ENCODE data around the gene GPR107.

Gene GPR107

DNA sequence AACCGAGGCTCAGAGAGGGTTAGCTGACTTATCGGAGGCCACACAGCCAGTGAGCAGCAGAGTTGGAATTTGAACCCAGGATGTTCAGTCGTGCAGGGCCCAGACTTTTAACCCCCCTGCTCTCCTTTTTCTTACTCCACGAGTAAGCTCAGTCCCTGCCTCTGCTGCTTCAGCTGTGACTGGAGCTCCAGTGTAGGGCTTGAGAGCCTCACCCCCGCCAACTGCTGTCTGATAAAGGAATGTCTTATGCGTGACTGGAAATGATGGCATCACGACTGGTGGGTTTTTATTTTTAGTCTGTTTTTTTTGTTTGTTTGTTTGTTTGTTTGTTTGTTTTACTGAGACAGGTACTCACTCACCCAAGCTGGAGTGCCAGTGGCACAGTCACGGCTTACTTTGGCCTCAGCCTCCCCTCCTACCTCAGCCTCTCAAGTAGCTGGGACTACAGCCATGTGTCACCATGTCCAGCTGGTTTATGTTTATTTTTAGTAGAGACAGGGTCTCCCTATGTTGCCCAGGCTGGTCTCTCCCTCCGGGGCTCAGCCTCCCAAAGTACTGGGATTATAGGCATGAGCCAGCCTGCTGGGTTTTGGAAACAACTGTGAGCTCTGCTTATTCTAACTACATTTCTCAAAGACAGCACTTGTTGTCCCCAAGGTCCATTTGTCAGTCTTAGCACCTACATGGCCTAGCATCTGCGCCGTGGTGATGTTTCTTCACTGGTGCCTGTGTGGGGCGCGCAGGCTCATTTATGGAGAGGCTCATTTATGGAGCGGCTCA lies 66.0 kb downstream of the GPR107 start:
- in situ Hi-C loops (cut with HindIII; ENCODE audit: low pct_ligation_motif_present, low pct_unique_long_range_greater_than_20kb, low sequenced_read_pairs) = no loop called here
- no peak for DNase-seq

DNA sequence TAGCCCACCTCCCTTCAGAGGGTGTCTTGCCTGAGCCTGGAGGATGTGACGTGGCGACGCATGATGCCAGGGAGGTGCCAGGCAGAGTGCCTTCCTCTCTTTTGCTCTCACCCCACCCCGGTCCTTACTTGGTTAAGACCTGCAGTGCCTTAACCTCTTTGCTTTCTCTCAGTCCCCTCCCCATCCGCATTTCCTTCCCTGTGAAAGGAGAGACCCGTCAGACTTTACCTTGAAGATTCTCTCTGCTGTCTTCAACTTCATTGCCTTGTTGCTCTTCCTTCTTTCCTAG lies 66.5 kb downstream of the GPR107 start:
- in situ Hi-C loops (cut with HindIII; ENCODE audit: low pct_ligation_motif_present, low pct_unique_long_range_greater_than_20kb, low sequenced_read_pairs) = no loop called here
- DNase-seq = no peak

DNA sequence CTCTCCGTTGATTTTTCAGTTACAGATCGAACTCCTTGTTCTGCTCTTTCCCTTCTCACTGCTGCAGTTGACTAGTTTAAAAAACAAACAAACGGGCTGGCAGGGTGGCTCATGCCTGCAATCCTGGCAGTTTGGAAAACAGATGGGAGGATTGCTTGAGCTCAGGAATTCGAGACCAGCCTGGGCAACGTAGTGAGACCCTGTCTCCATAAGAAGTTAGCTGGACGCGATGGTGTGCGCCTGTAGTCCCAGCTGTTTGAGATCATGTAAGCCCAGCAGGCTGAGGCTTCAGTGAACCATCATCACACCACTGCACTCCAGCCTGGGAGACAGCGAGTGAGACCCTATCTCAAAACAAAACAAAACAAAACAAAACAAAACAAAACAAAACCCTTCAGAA lies 67.1 kb downstream of the GPR107 start:
- no peak for DNase-seq
- in situ Hi-C loops (cut with HindIII; ENCODE audit: low pct_ligation_motif_present, low pct_unique_long_range_greater_than_20kb, low sequenced_read_pairs) = no loop called here

DNA sequence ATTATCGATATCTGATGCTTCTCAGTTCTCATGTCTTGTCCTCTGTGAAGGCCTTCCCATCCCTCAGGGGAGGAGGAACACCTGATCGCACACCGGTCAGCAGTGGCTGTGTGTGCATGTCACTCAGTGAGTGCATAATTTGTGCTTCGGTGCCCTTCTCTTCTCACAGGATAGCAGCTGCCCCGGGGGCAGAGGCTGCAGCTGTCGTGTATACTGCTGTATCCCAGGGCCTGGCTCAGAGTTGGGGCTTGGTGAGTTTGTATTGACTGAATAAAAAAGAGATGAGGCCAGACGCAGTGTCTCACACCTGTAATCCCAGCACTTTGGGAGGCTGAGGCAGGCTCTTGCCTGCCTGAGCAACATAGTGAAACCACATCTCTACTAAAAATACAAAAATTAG lies 68.8 kb downstream of the GPR107 start:
- DNase-seq = no peak
- in situ Hi-C loops (cut with HindIII; ENCODE audit: low pct_ligation_motif_present, low pct_unique_long_range_greater_than_20kb, low sequenced_read_pairs) = no loop called here

DNA sequence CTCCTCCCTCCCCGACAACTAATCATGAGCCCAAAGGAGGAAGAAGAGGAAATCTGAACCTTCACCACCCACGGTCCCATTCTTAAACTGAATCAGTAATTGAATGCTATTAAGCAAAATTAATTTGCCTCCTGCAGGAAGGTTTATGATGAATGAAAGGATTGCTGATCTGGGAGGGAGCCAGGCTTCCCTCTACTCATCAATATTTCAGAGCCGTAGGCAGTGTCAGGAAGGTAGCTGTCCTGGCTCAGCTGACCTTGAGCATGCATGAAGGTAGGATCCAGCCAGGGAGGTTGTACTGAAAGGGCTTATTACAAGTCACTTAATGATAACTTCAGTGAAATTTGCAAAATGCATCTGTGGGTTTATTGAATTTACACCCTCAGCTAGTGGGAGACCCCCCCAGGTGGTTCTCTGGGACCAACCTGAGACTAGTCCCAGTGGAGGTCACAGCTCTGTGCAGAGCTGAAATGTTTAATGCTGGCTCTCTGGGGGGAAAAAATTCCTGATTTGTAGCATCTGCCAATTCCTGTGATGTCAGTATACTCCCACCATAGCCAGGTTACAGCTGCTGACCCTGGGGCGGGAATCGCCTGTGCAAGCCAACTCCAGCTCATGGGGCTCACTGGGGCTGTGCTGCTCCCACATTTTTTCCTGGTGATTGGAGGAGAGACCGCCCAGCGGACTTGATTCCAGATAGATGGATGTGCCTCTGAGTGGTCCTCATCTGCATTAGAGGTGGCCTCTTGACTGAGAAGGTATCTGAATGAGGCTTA lies 70.6 kb downstream of the GPR107 start:
- DNase-seq = no peak
- in situ Hi-C loops (cut with HindIII; ENCODE audit: low pct_ligation_motif_present, low pct_unique_long_range_greater_than_20kb, low sequenced_read_pairs) = no loop called here

DNA sequence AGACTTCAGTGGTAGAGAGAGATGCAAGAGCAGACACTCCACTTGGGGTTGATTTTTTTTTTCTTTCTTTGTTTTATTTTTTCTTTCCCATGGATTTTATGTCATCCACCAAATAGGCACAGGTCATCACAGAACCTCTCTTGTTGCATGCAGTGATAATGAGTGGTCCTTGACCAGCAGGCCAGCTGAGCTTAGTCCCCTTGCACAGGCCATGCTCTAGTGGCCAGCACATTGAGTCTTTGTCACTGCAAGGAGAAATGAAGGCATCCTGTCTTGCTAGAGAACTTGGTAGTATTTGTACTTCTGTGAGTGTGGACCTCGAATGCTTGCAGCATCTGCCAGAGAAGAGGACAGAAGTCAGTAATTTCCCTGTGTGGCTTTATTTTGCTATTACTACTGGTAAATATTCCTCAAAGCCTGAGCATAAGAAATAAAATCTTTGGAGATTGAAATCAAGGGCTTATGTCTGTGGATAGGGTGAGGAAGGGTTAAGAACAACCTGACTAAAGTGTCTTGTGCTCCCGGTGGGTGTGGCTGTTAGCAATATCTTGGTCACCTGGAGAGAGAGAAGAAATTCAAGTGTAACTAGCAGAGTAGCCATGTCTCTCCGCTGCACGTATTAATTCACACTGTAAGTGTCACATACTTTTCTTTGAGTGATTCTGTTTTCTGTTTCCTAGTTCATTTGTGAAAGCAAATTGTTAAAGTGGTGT lies 73.2 kb downstream of the GPR107 start:
- DNase-seq = no peak
- in situ Hi-C loops (cut with HindIII; ENCODE audit: low pct_ligation_motif_present, low pct_unique_long_range_greater_than_20kb, low sequenced_read_pairs) = no loop called here

DNA sequence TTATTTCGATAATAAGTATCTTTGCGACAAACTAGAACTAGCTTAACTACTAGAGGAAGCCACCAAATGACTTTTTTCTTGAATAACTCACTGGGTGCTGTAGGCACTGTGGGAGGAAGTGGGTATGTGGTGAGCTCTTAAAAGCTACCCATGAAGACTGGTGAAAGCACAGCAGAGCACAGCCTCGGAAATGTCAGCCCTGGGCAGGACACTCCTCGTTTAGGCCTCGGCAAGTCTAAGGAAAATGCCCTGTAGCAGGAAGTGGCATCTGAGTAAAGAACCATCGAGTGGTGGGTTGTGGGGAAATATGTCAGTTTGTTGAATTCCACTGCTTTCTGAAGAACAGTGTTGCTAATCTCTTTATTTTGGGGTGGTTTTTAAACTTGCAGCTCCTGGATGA lies 74.5 kb downstream of the GPR107 start:
- in situ Hi-C loops (cut with HindIII; ENCODE audit: low pct_ligation_motif_present, low pct_unique_long_range_greater_than_20kb, low sequenced_read_pairs) = no loop called here
- DNase-seq = peak; percentile 2

DNA sequence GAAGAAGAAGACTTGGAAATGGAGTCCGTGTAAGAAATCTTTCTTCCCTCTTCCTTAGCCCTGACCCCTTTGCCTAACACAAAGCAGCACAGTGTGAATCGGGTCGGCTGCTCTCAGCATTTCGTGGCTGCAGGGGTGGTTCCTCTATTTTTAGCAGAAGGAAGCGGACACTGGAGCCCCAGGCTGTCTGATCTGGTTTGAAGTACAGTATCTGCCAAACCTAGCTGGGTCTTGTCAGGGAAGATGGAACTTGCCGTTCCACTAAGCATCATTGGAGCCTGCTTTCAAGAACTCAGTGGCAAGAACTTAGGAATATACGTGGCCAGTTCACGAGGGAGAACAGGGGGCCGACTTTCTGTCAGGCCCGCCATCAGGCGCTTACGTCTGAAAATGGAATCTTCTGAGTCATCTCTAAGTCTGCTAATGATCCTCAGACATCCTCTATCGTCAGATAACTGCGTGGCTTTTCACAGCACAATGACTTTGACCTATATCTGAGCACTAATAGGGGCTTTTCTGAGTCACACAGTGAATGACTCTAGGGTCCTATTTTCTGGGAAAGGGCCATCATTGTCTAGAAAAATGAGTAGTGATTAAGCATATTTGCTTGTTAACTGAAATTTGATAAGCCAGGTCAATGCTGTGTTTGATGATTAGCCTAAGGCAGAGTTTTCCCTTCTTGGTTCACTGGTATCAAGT lies 75.2 kb downstream of the GPR107 start:
- peak; percentile 75 for DNase-seq
- in situ Hi-C loops (cut with HindIII; ENCODE audit: low pct_ligation_motif_present, low pct_unique_long_range_greater_than_20kb, low sequenced_read_pairs) = no loop called here

DNA sequence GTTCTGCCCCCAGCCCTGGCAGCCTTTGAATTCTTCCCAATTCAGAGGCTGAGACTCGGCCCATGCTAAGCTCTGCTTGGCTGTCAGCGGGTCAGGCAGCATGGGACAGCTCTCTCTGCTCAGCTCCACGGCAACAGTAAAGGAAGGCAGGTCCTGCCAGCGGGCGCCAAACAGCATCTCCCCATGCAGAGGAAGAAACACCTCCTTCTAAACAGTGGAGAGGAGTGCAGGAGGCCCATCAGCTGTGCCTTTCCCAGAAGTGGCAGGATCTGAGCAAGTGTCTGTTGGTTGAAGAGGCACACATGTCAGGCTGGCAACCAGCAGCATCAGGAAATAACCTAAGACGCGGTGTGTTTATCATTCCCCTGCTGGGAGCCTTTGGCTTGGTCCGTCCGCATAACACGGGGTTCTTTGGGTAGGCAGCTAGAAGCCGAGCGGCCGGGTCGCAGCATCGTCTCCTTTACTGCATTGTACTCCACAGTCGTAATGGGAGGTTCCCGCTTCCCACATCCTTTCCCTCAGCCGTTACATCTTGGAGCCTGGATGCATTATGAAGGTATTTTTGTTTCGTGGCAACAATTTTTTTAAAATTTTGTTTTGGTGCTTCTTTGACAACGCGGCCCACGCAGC lies 75.8 kb downstream of the GPR107 start:
- DNase-seq = no peak
- in situ Hi-C loops (cut with HindIII; ENCODE audit: low pct_ligation_motif_present, low pct_unique_long_range_greater_than_20kb, low sequenced_read_pairs) = no loop called here

DNA sequence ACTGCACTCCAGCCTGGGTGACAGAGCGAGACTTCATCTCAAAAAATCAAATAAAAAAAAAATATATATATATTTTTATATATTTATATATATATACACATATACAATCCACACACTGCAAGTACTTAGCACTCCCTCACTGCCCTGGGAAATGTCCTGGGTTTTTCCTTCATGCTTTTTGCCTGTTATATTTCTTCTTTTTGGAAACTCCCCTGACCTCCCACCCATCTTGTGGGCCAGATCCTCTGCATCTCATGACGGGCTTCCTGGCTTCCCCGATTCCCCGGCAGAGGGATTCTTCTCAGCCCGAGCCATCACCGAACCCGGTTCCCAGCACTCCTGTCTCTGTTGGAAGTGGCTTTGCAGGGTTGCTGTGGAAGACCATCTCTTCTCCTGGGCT lies 79.0 kb downstream of the GPR107 start:
- in situ Hi-C loops (cut with HindIII; ENCODE audit: low pct_ligation_motif_present, low pct_unique_long_range_greater_than_20kb, low sequenced_read_pairs) = no loop called here
- DNase-seq = no peak

DNA sequence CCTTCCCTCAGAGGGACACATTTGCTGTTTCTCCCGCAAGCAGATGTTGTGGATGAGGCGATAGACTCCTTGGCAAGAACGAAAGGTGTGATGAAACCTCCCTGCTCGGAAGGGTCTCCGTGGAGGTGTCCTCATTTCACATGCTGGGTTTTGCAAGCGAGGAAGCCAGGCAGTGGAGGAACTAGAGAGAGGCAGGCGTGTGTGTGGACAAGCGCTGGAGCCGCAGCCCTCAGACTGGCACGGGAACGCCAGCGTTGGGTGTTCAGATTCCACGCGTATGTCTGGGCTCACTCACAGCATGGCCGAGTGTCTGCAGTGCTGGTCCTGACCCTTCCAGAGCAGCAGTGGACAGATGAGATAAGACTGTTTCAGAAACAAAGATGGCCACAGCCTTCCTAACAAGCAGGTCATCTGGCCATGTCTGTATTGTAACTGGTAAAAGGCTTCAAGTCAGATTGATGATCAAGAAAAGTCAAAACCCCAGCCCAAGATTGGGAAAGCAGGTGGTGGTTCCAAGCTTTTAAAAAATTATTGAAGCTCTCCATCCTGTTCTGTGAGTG lies 83.5 kb downstream of the GPR107 start:
- in situ Hi-C loops (cut with HindIII; ENCODE audit: low pct_ligation_motif_present, low pct_unique_long_range_greater_than_20kb, low sequenced_read_pairs) = no loop called here
- DNase-seq = no peak

DNA sequence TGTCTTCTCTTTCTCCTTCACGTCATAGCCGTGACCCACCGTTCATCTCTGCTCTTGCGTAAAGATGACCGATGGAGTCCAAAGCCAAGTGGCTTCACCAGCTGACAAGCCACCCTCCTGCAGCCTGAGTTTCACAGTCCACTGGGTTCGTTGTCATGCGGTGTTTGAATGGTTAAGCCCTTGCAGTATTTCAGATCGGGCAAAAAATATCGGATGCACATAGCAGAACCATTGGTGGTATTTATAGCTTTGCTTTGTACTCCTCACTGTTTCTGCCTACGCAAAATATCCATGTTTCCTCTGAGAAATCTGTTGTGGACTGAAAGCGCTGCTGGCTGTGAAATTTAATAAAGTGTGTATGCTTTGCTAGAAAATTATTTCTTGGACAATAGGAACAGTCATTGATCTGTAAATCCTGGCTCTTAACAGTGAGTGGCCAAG lies 84.0 kb downstream of the GPR107 start:
- in situ Hi-C loops (cut with HindIII; ENCODE audit: low pct_ligation_motif_present, low pct_unique_long_range_greater_than_20kb, low sequenced_read_pairs) = no loop called here
- DNase-seq = peak; percentile 21

DNA sequence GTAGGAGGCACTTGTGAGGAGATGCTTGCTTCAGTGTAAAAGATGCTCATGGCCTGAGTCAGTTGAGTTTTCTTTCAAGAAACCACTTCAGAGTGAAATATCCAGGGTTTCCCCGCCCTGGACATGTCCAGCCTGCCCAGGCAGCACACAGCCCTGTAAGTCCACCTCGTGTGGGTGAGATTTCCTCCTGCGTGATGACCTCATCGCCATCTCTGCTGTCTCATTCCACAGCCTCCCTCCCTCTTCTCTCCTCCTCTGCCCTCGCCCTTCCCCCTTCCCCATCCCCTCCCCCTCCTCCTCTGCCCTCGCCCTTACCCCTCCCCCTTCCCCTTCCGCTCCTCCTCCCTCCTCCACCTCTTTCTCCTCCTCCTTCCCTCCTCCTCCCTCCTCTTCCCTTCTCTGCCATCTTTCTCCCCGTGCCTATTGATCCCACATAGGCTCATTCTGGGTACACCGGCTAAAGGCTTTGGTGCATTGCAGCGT lies 84.5 kb downstream of the GPR107 start:
- in situ Hi-C loops (cut with HindIII; ENCODE audit: low pct_ligation_motif_present, low pct_unique_long_range_greater_than_20kb, low sequenced_read_pairs) = no loop called here
- peak; percentile 83 for DNase-seq

DNA sequence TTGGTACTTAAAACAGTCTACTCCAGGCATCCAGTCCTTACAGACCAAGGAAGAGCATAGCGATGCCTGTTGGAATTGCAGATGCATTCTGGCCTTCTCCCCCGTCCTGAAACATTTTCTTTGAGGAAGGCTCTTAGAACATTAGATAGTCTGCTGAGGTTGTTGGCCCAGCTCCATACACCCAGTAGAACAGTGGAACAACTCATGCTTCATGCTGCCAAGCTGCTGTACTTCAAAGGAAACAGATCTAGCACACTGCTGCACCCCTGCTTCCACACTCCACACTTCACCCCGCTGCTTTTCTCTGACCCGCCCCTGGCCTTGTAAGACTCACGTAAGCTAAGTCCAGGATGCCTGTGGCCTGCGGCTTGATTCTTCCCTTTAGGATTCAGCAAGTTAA lies 85.1 kb downstream of the GPR107 start:
- in situ Hi-C loops (cut with HindIII; ENCODE audit: low pct_ligation_motif_present, low pct_unique_long_range_greater_than_20kb, low sequenced_read_pairs) = no loop called here

DNA sequence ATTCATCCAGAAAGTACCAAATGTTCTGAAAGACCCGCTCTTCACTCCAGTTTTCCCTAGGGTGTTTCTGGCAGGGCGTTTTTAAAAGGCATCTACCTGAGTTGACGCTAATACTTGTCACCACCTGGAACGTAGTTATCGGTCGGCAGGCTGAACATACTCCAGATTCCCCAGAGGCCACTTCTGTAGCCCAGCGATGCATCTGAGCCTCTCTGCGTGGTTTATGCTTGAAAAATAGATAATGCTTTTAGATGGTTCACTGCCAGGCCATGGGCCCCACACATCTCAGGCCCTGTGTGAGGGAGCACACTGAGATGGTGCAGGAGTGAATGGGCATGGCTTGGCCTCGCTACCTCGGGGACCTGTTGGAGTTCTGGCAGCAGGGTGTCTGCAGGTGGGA lies 85.5 kb downstream of the GPR107 start:
- DNase-seq = no peak
- in situ Hi-C loops (cut with HindIII; ENCODE audit: low pct_ligation_motif_present, low pct_unique_long_range_greater_than_20kb, low sequenced_read_pairs) = no loop called here

More for the DNA sequence above, 85.1 kb downstream of the GPR107 start:
- peak; percentile 8 for DNase-seq

DNA sequence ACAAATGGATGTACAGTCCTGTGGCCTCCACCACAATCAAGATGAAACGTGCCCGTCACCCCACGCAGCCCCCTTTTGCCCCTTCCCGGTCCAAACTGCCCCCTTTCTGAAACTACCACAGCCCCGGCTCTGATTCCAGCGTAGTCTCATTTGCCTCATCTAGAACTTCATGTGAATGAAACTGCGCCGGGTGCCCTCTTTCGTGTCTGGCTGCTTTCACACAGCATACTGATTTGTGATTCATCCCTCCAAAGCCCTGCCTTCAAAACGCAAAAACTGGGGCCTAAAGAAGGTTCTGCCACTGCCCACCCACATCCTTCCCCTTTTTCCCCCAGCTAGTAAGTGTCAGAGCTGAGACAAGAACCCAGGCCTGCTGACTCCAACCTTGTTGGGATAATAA lies 87.0 kb downstream of the GPR107 start:
- in situ Hi-C loops (cut with HindIII; ENCODE audit: low pct_ligation_motif_present, low pct_unique_long_range_greater_than_20kb, low sequenced_read_pairs) = no loop called here
- DNase-seq = no peak

DNA sequence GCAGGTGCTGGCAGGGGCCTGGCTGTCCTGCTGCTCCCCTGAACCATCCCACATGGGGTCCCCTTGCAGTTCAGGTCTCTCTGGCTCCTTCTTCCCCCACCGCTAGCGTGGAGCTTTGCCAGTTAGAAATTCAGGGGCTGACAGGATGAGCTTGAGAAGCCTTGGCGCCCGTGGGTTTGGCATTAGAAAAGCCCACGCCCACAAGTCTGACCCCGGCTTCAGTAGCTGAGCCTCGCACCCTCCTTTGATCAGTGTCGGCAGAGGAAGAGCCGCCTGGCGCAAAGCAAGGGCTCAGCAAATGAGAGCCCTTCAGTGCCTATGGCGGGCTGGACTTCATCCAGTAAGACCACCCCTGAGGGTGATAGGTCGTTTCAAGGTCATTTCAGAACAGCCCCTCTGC lies 88.3 kb downstream of the GPR107 start:
- in situ Hi-C loops (cut with HindIII; ENCODE audit: low pct_ligation_motif_present, low pct_unique_long_range_greater_than_20kb, low sequenced_read_pairs) = no loop called here
- DNase-seq = no peak

DNA sequence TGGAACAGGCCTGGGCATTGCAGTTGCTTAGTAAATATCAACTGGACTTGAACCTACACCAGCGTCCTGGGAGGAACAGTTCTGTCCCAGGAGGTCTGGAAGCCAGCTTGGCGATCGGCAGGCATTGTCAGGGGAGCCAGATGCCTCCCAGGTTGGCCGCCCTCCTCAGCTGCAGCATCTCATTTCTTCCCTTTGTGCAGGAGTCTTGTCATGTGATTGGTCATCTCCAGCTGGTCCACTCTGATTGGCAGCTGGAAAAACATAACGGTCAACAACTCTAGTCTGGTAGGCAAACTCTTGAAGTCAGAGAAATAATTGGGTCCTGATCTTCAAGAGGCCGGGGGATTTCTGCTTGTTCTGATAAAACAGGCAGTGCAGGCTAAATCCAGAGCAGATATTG lies 88.9 kb downstream of the GPR107 start:
- in situ Hi-C loops (cut with HindIII; ENCODE audit: low pct_ligation_motif_present, low pct_unique_long_range_greater_than_20kb, low sequenced_read_pairs) = no loop called here
- DNase-seq = no peak
